ENCODE results near the gene SLC25A13. TPM values are rescaled to one million over a fixed set of nuclear protein-coding genes. Genes with fewer than 3 reads are reported as not detected.

SLC25A13 gene
- total and polyA plus RNA-seq, 2 of the 13 experiments (the other 11 are each of a cell fraction or from before 2014, with no cell fraction given), result 36.2 to 84.9 TPM

- BruUV-seq (replicated peaks), result no TSS peak
- Histone ChIP-seq H3K27me3 (ENCODE audit: control insufficient read depth in 1 of 2, insufficient read depth in 2 of 2, low read length in 2 of 2) (no peaks in the 10 kb centered on the region), H3K79me2 (ENCODE audit: insufficient read depth, low read length) (no peaks in the 10 kb centered on the region), H3K4me1 (ENCODE audit: insufficient read depth, low read length) (peaks cover 10% of the 10 kb centered on the region), H3K36me3 (replicated peaks in 1 of 2; ENCODE audit: control insufficient read depth in 1 of 2, insufficient read depth in 2 of 2, low read length in 2 of 2) (peaks cover 7 to 21% of the 10 kb centered on the region in 2 experiments), H4K20me1 (ENCODE audit: insufficient read depth, low read length) (no peaks in the 10 kb centered on the region), H3K27ac (ENCODE audit: extremely low read length, insufficient read depth, low read length) (no peak overlapping the region), H3K9ac (ENCODE audit: insufficient read depth, low read depth, low read length) (no peak overlapping the region), H3K4me2 (ENCODE audit: low read depth, low read length) (no peak overlapping the region), H3K4me3 (replicated peaks in 1 of 3; ENCODE audit: insufficient read depth in 1 of 3, low read depth in 2 of 3, low read length in 3 of 3) (no peak overlapping the region), H2AFZ (ENCODE audit: low read length) (no peak overlapping the region), H3K9me3 (ENCODE audit: low read length) (no peaks in the 10 kb centered on the region)
- TF ChIP-seq ZNF549 (CRISPR knock-in tag; IDR thresholded peaks at IDR 0.05), result no peak
- no peak for TF ChIP-seq ZNF660 (CRISPR knock-in tag; IDR thresholded peaks at IDR 0.05; ENCODE audit: borderline replicate concordance, low read depth)
- TF ChIP-seq MAZ (IDR thresholded peaks at IDR 0.05; ENCODE audit: borderline replicate concordance, low read depth, low read length), result no peak
- TF ChIP-seq MAZ (CRISPR knock-in tag; IDR thresholded peaks at IDR 0.05; ENCODE audit: low read depth), result no peak
- TF ChIP-seq CSRNP1 (CRISPR knock-in tag; IDR thresholded peaks at IDR 0.05), result no peak
- TF ChIP-seq NR0B2 (CRISPR knock-in tag; IDR thresholded peaks at IDR 0.05), result no peak
- TF ChIP-seq PAF1 (CRISPR knock-in tag; IDR thresholded peaks at IDR 0.05), result no peak
- TF ChIP-seq SUZ12 (IDR thresholded peaks at IDR 0.05; ENCODE audit: low read depth, low read length), result no peak
- TF ChIP-seq TFDP1 (CRISPR knock-in tag; IDR thresholded peaks at IDR 0.05; ENCODE audit: borderline replicate concordance), result no peak
- TF ChIP-seq ZC3H4 (CRISPR knock-in tag; IDR thresholded peaks at IDR 0.05; ENCODE audit: borderline replicate concordance), result no peak
- ChIA-PET CTCF (ENCODE audit: low intra/inter-chr PET ratio, low total read pairs) (no interaction called here), POLR2A (no interaction called here)
- DNase-seq (ENCODE audit: low spot score), result no peak
- intact Hi-C loops (cut with micrococcal nuclease; ENCODE audit: unreplicated experiment), result no loop called here
- in situ Hi-C loops (cut with HindIII; ENCODE audit: extremely low pct_ligation_motif_present, low pct_unique_long_range_greater_than_20kb), result no loop called here
- FAIRE-seq, result no peak
- 95% methylated on average over 6 of the region's 6 CpGs for WGBS (ENCODE audit: low lambda C conversion rate)
- ATAC-seq, result no peak
These were observed 200.1 kb downstream of the SLC25A13 start for GRCh38 chr7:96121752-96122151.
